Parathyroid adenoma (tissue), 2 donors: Measurements from ENCODE around the gene STIM2.

Source experiments
- H2AFZ ChIP-seq: fragments of 300-600 bp; sonication (generic); one replicate; pipeline ENCODE4 v1.7.0; 2017; ENCODE audit warnings: antibody characterized with exemption, mild to moderate bottlenecking
- H3K27ac ChIP-seq: fragments of 300-600 bp; sonication (generic); one replicate; pipeline ENCODE4 v1.7.0; 2017
- H3K27me3 ChIP-seq: fragments of 300-600 bp; sonication (generic); one replicate; pipeline ENCODE4 v1.7.0; 2017; ENCODE audit warnings: low read length; ENCODE audit not compliant: control insufficient read depth, insufficient read depth
- H3K36me3 ChIP-seq: fragments of 300-600 bp; sonication (generic); one replicate; pipeline ENCODE4 v1.7.0; 2017; ENCODE audit warnings: low read length; ENCODE audit not compliant: control insufficient read depth, insufficient read depth
- H3K4me1 ChIP-seq: fragments of 300-600 bp; sonication (generic); one replicate; pipeline ENCODE4 v1.7.0; 2017; ENCODE audit warnings: control low read depth
- H3K4me2 ChIP-seq: fragments of 300-600 bp; sonication (generic); one replicate; pipeline ENCODE4 v1.7.0; 2017; ENCODE audit warnings: low read length
- H3K4me3 ChIP-seq: fragments of 300-600 bp; sonication (generic); one replicate; pipeline ENCODE4 v1.7.0; 2017; ENCODE audit warnings: low read depth, low read length
- H3K79me2 ChIP-seq: fragments of 300-600 bp; sonication (generic); one replicate; pipeline ENCODE4 v1.7.0; 2017; ENCODE audit warnings: control low read depth
- H3K9ac ChIP-seq: fragments of 300-600 bp; sonication (generic); one replicate; pipeline ENCODE4 v1.7.0; 2017; ENCODE audit warnings: mild to moderate bottlenecking
- H3K9me3 ChIP-seq: fragments of 300-600 bp; sonication (generic); one replicate; pipeline ENCODE4 v1.7.0; 2017; ENCODE audit warnings: low read length; ENCODE audit not compliant: control insufficient read depth
- TF ChIP-seq, protein P1 (sequence below): fragments of 300-600 bp; sonication (generic); IDR thresholded peaks from one replicate; pipeline ENCODE4 v1.7.0; 2017; ENCODE audit warnings: antibody characterized with exemption, mild to moderate bottlenecking
- donor health status: primary hyperparathyroidism.

STIM2 gene

DNA sequence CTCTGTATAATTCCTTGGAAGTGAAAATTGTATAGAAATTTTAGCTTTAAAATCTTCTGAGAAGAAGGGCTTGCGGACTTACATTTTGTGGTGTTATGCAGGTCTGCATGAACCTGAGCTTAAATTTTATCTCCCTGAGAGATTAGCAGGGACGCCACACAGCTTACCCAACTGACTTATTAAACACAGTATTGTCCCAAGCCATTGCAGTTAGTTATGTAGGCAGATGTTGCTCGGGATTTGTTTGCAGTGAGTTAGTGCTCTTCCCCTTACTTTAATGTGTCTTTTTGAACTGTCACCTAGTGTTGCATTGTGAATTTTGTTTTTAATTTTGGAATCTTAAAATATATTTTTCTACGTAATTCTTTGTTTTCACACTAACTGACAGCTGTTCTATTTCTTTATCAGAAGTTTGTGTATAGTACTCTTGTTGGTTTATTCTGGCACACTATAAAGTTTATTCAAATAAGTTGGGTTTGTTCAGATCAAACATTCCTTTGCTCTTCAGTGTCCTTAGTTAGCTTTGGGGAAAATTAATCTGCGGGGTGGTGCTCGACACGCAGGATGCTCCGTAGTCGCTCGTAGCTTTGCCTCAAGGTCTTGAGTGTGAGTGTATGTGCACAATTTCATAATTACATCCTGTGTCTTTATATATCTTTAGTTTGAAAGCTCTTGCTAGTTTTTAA is 145.4 kb downstream of the STIM2 start:
- H3K9me3 ChIP-seq, result no peaks in the 10 kb centered on the region
- no peak overlapping the region for H3K4me2 ChIP-seq
- H3K4me3 ChIP-seq, result no peak overlapping the region
- H2AFZ ChIP-seq, result no peak overlapping the region
- no peaks in the 10 kb centered on the region for H3K36me3 ChIP-seq
- no peaks in the 10 kb centered on the region for H3K27me3 ChIP-seq
- no peaks in the 10 kb centered on the region for H3K79me2 ChIP-seq
- no peak overlapping the region for H3K27ac ChIP-seq
- H3K9ac ChIP-seq, result no peak overlapping the region
- no peaks in the 10 kb centered on the region for H3K4me1 ChIP-seq
- TF ChIP-seq, protein P1, sequence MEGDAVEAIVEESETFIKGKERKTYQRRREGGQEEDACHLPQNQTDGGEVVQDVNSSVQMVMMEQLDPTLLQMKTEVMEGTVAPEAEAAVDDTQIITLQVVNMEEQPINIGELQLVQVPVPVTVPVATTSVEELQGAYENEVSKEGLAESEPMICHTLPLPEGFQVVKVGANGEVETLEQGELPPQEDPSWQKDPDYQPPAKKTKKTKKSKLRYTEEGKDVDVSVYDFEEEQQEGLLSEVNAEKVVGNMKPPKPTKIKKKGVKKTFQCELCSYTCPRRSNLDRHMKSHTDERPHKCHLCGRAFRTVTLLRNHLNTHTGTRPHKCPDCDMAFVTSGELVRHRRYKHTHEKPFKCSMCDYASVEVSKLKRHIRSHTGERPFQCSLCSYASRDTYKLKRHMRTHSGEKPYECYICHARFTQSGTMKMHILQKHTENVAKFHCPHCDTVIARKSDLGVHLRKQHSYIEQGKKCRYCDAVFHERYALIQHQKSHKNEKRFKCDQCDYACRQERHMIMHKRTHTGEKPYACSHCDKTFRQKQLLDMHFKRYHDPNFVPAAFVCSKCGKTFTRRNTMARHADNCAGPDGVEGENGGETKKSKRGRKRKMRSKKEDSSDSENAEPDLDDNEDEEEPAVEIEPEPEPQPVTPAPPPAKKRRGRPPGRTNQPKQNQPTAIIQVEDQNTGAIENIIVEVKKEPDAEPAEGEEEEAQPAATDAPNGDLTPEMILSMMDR, result no peak

DNA sequence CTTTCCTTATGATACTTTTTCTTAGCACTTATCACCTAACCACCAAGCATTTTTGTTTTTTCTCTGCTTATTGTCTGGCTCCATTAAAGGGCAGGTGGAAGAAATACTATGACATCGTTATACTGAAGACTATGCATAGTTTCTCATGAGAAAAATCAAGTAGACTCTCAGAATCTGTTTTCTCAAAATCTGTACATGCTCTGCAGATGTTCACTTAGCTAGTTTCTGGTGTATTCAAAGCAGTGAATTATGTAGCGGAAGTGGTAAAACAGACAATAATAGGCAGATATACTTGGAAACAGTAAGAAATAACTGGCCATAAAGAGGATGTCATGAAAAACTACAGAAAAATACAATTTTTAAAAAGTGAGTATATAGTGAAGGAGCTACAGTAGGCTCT is 146.0 kb downstream of the STIM2 start:
- Histone ChIP-seq H3K4me1 (no peaks in the 10 kb centered on the region), H3K79me2 (no peaks in the 10 kb centered on the region), H3K27me3 (no peaks in the 10 kb centered on the region), H3K9me3 (no peaks in the 10 kb centered on the region), H3K36me3 (no peaks in the 10 kb centered on the region), H3K4me2 (no peak overlapping the region), H3K27ac (no peak overlapping the region), H2AFZ (no peak overlapping the region), H3K9ac (no peak overlapping the region), H3K4me3 (no peak overlapping the region)
- TF ChIP-seq, protein P1, result no peak

DNA sequence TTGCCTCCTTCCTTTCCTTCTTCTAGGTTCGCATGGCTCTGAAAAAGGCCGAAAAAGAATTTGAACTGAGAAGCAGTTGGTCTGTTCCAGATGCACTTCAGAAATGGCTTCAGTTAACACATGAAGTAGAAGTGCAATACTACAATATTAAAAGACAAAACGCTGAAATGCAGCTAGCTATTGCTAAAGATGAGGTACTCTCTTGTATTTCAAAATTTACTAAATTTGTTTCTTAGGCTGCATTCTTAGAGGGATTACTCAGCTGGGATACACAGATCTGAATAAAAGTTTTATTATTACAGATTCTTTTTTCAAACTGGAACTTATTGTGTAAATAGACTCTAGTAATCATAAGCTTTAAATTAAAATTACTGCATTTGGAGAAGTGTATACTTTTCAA is 146.9 kb downstream of the STIM2 start:
- Histone ChIP-seq H3K27ac (no peak overlapping the region), H3K4me2 (no peak overlapping the region), H3K4me1 (no peaks in the 10 kb centered on the region), H2AFZ (no peak overlapping the region), H3K9me3 (no peaks in the 10 kb centered on the region), H3K9ac (no peak overlapping the region), H3K36me3 (no peaks in the 10 kb centered on the region), H3K79me2 (no peaks in the 10 kb centered on the region), H3K4me3 (no peak overlapping the region), H3K27me3 (no peaks in the 10 kb centered on the region)
- TF ChIP-seq, protein P1, result no peak

DNA sequence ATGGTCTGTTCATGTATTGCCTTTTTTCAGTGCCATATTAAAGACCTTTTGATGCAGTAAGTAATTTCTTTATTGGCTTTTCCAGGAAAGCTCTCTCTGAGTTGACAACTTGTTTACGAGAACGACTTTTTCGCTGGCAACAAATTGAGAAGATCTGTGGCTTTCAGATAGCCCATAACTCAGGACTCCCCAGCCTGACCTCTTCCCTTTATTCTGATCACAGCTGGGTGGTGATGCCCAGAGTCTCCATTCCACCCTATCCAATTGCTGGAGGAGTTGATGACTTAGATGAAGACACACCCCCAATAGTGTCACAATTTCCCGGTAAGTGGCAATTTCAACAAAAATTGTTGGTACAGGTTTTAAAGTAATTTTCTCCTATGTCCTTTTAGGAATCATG is 148.0 kb downstream of the STIM2 start:
- no peaks in the 10 kb centered on the region for H3K36me3 ChIP-seq
- H3K9me3 ChIP-seq, result no peaks in the 10 kb centered on the region
- TF ChIP-seq, protein P1, result no peak
- no peak overlapping the region for H3K27ac ChIP-seq
- no peak overlapping the region for H3K4me2 ChIP-seq
- no peaks in the 10 kb centered on the region for H3K4me1 ChIP-seq
- no peaks in the 10 kb centered on the region for H3K27me3 ChIP-seq
- H3K4me3 ChIP-seq, result no peak overlapping the region
- no peak overlapping the region for H2AFZ ChIP-seq
- H3K79me2 ChIP-seq, result no peaks in the 10 kb centered on the region
- no peak overlapping the region for H3K9ac ChIP-seq

DNA sequence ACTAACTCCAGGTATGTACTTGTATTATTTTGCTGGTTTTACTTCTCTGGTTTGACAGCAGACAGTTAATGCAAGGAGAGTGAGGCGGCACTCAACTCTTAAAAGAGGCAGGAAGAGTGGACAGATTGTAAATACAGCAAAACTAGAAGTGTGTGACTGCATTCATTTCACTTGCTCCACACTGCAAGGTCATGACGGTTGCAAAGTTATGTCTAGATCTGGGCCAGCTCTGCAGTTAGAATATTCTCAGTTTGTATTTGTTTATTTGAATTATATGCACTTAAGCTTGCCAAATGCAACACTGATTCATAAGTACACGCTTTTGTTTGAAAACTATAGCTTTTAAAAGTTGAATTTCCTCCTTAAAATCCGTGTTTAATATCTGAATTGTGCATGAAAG is 148.9 kb downstream of the STIM2 start:
- TF ChIP-seq, protein P1, result no peak
- H3K9ac ChIP-seq, result no peak overlapping the region
- H3K27ac ChIP-seq, result no peak overlapping the region

More for the DNA sequence above, 148.9 kb downstream of the STIM2 start:
- no peaks in the 10 kb centered on the region for H3K79me2 ChIP-seq
- H3K4me3 ChIP-seq, result no peak overlapping the region
- no peaks in the 10 kb centered on the region for H3K4me1 ChIP-seq
- no peak overlapping the region for H3K4me2 ChIP-seq
- no peaks in the 10 kb centered on the region for H3K9me3 ChIP-seq
- no peaks in the 10 kb centered on the region for H3K36me3 ChIP-seq
- no peak overlapping the region for H2AFZ ChIP-seq
- H3K27me3 ChIP-seq, result no peaks in the 10 kb centered on the region
